ENCODE measurements around the gene ADAMTS8.

Gene ADAMTS8

DNA sequence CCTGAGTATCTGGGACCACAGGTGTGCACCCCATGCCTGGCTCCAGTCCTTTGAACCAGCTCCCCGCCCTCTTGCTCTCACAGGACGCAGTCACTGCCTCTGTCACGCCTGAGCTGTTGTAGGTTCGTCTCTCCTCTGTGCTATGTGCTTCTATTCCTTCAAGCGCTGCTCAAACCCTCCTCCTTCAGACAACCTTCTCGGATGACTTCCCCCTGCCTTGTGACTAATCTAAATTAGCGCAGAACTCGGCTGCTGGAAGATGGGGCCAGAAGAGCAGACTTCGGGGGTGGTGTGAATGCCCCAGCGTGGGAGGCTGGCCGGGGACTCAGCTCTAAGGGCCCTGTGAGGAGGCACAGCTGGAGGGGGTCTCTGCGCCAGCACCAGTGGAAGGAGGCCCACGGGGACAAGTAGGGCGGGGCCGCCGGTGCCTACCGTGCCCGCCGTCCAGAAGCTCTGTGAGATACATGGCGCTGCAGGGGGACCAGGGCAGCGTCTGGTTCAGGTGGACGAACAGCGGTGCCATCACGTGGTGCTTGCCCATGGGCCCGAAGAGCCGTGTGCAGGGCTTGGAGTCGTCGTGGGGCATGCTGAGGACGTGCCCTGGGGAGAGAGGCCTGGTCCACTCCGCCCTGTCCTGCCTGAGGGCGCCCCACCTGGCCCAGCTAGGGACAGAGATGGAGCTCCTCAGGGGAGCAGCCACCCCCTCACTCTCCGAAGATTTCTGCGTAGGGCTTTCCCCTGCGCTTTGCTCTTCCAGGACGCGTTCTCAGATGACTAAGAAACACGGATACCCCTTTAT lies 12.5 kb downstream of the ADAMTS8 start:
- DNase-seq = peak; percentile 67

GRCh38 chr11:130414107-130415080 lies 14.0 kb downstream of the ADAMTS8 start:
- DNase-seq = no peak

GRCh38 chr11:130413405-130414106 lies 14.9 kb downstream of the ADAMTS8 start:
- no peak for DNase-seq

DNA sequence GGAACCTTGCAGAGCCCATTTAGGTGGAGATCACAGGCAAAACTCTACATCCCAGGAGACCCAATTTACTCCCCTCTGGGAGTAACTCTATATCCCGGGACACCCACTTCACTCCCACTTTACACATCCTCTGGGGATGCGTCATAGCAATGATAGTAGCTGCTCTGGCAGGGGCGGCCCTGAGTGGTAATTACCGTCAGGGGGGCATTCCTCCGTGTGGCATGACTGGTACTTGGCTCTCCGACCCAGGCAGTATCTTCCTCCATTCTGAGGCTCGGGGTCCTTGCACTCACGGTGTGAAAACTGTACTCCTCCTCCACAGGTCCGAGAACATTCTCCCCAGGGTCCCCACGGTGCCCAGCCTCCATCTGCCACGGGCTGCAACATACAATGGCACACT lies 17.2 kb downstream of the ADAMTS8 start:
- no peak for DNase-seq

GRCh38 chr11:130409594-130410388 lies 18.6 kb downstream of the ADAMTS8 start:
- no peak for DNase-seq

DNA sequence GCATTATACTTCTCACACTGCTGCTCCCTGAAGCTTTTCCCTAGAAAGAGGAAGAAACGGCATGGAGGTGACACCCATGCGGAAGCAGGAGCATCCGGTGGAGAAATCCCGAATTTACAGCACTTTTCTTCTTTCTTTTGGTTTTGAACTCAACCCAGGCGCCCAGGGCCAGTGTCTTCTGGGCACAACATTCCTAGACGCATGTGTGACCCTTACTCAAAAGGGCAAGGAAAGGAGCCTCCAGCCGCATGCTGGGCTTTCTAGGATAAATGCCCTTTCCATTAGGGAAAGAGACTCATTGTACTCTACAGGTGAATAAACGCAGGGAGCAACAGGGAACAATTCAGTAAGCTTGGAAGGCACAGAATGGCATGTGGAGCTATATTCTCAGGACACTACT lies 19.5 kb downstream of the ADAMTS8 start:
- no peak for DNase-seq

DNA sequence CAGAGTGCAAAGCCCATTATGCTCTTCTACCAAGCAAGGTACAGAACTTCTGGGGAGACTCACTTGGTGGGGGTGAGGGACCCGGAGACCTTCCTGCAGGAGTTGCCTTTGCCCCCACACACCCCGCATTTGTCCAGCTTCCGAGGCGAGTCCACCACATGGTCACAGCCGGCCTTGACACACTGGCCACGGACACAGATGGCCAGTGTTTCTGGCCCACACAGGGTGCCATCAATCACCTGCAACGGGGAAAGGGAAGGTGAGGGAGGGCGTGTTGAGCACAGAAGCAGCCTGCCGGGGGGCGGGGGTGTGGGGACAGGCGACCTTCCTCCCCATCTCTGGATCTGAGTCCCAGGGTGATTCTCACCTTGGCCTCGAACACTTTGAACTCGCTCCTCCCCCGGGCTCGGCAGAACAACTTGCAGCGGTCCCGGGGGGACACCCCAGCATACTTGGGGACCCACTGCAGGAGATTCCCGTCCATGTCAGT lies 20.0 kb downstream of the ADAMTS8 start:
- no peak for DNase-seq

GRCh38 chr11:130407978-130408377 lies 20.4 kb downstream of the ADAMTS8 start:
- no peak for DNase-seq

DNA sequence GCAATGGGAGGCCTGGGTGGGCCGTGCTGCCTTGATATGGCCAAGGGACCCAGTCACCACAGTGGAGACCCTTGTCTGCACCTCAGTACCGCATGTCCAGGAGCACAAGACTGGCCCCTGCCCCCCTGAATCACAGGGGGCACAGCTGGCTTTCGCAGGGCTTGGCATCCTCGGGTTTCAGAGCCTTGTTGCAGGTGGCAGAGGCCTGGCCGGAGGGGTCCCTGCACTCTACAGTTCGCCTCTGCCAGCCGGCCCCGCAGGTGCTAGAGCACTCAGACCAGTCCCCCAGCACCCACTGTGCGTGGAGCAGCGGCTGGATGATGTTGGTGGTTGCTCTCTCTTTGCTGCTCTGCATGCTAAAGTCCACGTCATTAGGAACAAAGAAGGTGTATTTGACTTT lies 23.0 kb downstream of the ADAMTS8 start:
- DNase-seq = no peak

- no peak for DNase-seq
Observed at GRCh38 chr11:130404727-130405126, 23.7 kb downstream of the ADAMTS8 start.

DNA sequence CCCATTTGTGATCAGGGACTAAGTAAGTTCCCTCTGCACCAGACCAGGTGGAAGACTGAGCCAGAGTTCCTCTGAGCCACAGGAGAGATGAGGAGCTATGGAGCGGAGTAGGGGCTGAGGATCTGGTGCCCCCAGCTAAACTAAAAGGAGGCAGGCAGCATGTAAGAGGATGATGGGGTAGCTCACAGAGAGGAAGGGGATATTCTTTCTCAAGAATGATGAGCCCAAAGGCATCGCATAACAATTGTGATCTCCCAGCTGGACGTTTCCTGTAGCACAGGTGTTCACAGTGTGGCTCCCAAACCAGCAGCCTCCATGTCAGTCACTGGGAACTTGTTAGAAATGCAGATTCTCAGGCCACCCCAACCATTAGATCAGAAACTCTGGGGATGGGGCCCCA lies 24.4 kb downstream of the ADAMTS8 start:
- DNase-seq = no peak

DNA sequence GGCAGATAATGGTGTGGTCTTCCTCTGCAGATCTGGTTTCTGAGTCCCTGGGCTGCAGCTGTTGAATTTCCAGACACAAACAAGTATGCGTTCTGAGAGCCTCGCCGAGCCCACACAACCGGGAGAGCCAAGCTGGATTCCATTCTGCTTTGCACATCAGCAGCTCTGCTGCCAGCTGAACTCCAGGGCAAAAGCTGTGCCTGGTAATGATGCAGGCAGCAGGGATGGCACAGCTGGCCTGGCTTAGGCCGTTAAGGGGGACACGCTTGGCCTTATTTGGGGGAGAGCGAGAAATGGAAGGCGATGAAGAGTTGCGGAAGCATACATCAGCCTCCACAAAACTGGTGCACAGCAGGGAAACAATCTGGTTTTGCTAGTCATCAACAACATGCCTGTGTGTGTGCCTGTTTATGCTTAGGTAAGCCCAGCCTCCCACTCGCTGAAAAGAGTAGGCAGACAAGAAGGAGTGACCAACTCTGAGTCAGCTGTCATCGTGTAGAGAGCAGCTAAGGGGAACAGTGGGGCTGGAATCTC lies 25.1 kb downstream of the ADAMTS8 start:
- DNase-seq = peak; percentile 17

DNA sequence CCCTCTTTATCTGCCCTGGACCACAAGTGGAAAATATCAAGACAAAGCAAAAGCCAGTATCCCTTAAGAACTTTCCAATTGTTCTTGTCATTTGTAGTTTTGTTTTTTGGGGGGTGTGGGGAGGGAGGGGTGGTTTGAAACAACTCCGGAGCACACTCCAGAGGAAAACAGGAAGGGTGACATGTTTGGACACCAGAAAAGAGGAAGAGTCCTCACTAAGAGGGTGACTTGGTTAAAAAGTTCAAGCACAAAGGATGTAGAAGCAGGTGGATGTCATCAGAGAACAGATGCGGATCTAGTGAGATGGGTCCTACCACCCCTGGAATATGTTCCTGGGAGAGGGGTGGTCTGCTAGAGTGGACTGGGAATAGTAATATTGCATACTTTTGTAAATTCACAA lies 25.8 kb downstream of the ADAMTS8 start:
- no peak for DNase-seq

DNA sequence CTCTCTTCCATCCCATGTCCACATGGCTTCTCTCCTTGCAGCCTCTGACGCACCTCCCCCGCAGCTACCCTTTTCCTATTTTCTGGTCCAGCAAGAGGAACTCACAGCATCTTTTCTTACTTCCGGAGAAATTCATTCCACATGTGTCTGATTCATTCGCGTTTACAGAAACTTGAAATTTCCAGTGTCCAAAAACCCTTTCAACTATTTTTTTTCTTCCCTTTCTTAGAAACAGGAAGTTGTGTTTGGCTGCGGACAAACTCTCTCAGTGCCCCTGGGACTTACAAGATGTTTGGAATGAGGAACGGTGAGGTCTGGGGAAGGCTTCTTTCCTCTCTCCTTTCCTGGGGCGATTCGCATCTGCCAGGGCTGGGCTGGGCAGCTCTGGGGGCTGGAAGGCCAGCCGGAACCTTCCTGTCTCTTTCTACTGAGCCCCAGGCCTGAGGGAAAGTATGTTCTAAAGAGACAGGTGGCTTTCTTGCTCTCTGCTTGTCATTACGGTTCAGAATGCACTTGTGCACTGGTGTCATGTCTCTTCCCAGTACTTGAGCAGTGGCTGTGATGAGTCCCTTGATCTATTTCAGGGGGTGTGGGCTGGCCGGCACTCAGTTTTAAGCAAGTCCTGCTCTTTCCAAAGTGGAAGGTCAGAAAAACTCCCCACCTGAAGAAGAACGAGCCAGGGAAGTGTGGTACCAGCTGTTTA lies 27.5 kb downstream of the ADAMTS8 start:
- DNase-seq = no peak

DNA sequence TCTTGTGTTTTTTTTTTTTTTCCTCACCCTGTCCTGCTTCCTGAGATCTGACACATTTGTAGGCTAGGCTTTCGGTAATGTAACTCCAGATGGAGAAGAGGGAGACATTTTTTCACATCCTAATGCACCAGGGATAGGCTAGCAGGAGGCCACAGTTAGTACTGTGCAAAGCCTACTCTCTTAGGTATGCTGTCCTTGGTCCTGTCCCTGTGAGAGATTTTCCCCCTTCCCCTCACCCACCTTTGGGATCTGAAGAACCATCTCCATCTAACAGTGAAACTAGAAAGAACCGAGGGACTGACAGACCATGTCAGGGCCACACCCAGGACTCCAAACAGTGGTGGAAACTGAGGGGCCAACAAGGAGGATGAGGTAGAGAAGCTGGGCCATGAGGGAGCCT lies 29.2 kb downstream of the ADAMTS8 start:
- DNase-seq = no peak

DNA sequence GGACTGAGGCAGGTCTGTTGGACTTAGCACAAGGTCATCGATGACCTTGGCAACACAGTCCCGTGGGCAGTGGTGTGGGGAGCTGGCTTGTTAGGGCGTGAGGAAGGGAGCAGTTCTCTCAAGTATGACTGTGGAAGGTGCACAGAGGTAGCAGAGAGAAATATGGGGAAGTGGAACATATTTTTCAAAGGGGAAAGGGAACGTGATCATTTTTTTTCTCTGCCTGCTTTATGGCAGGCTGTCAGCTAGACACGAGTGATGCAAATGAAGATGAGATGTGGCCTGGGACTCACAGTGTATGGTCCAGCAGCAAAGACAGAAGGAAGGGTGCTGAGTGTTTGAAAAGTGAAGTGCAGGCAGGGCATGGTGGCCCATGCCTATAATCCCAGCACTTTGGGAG lies 30.6 kb downstream of the ADAMTS8 start:
- DNase-seq = no peak

GRCh38 chr11:130396965-130397364 lies 31.4 kb downstream of the ADAMTS8 start:
- DNase-seq = no peak

GRCh38 chr11:130394615-130395014 lies 33.8 kb downstream of the ADAMTS8 start:
- no peak for DNase-seq

- DNase-seq = peak; percentile 9
Observed at GRCh38 chr11:130391711-130392110, 36.7 kb downstream of the ADAMTS8 start.

DNA sequence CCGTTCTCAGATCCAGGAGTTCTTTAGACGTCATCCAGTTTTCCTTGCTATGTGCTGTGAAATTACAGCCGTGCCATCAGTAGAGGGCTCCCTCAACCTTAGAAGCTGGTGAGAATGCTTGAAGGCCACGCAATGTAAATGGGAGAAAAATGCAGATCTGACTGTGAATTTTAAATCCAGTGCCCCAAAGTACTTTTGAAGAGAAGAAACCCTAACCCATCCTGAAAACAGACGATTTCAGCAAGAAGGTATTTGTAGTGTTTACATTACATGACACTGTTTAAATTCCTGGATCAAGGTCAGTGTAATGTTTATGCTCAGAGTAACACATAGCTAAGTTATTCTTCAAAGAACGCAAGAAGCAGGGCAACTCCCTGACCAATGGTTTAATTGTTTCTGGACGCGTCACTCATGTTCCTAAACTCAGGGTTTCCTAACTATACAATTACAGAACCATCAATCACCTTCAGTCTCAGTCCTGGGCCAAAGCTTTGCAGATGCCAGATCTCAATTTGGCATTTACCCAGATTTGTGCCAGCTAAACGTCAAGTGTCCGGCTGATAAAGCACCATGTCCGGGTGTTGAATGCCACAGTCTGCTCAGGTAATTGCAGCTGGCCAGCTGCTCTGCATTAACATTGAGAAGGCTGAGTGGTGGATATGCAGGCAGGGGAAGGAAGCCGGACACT lies 38.2 kb downstream of the ADAMTS8 start:
- peak; percentile 32 for DNase-seq

All from DMS79 treated with DMSO at 0.1 percent for 48 hours (cell line).